IPS-20b (cell line): ENCODE data around the gene ALOXE3.
A peak's percentile ranks its signal among the peaks of the same experiment; 100 is the strongest.

Experiments
- H3K27ac ChIP-seq: one replicate; pipeline ENCODE4 v1.5.1; 2013; ENCODE audit warnings: low read length
- H3K27me3 ChIP-seq: 2 replicates; pipeline ENCODE4 v1.6.1; 2013; ENCODE audit warnings: mild to moderate bottlenecking, low read length, inconsistent platforms; ENCODE audit not compliant: insufficient read depth
- H3K36me3 ChIP-seq: 2 replicates; pipeline ENCODE4 v1.6.1; 2013; ENCODE audit warnings: low read depth, mild to moderate bottlenecking, inconsistent platforms, low read length, moderate library complexity; ENCODE audit not compliant: insufficient read depth
- H3K4me1 ChIP-seq: 2 replicates; pipeline ENCODE4 v1.6.1; 2013; ENCODE audit warnings: mild to moderate bottlenecking, control low read depth, inconsistent platforms, low read length, moderate library complexity; ENCODE audit not compliant: insufficient read depth
- H3K4me3 ChIP-seq: 2 replicates; pipeline ENCODE4 v1.5.1; 2013; ENCODE audit warnings: mild to moderate bottlenecking, low read length, inconsistent platforms
- H3K9ac ChIP-seq: 2 replicates; pipeline ENCODE4 v1.6.1; 2013; ENCODE audit warnings: low read depth, mild to moderate bottlenecking, inconsistent platforms, low read length, moderate library complexity
- H3K9me3 ChIP-seq: 2 replicates; pipeline ENCODE4 v1.6.1; 2013; ENCODE audit warnings: mild to moderate bottlenecking, low read depth, low read length, inconsistent platforms; ENCODE audit not compliant: insufficient read depth

ALOXE3 gene

GRCh38 chr17:8137645-8138373 is 19.5 kb upstream of the ALOXE3 start:
- peaks cover 20% of the 10 kb centered on the region for H3K27me3 ChIP-seq
- no peaks in the 10 kb centered on the region; the same call in 1 of the 2 replicates for H3K4me1 ChIP-seq
- no peaks in the 10 kb centered on the region for H3K9me3 ChIP-seq
- peaks cover 24% of the 10 kb centered on the region; the same call in 1 of the 2 replicates for H3K36me3 ChIP-seq
- H3K9ac ChIP-seq, result peak overlapping the region; percentile 73; the same call in 1 of the 2 replicates
- H3K4me3 ChIP-seq, result peak overlapping the region; percentile 87
- no peak overlapping the region for H3K27ac ChIP-seq

- Histone ChIP-seq H3K36me3 (no peaks in the 10 kb centered on the region), H3K4me3 (no peak overlapping the region), H3K9me3 (no peaks in the 10 kb centered on the region), H3K27me3 (peaks cover 35% of the 10 kb centered on the region), H3K27ac (no peak overlapping the region), H3K4me1 (no peaks in the 10 kb centered on the region; the same call in 1 of the 2 replicates), H3K9ac (peak overlapping the region; percentile 51; the same call in 1 of the 2 replicates)
Observed at GRCh38 chr17:8133941-8134340, 15.6 kb upstream of the ALOXE3 start.

GRCh38 chr17:8133399-8133798 is 15.1 kb upstream of the ALOXE3 start:
- H3K9me3 ChIP-seq, result no peaks in the 10 kb centered on the region
- H3K4me3 ChIP-seq, result peak overlapping the region; percentile 47; the same call in 1 of the 2 replicates
- H3K9ac ChIP-seq, result peak overlapping the region; percentile 51; the same call in 1 of the 2 replicates
- H3K27ac ChIP-seq, result no peak overlapping the region
- H3K36me3 ChIP-seq, result no peaks in the 10 kb centered on the region
- no peaks in the 10 kb centered on the region; the same call in 1 of the 2 replicates for H3K4me1 ChIP-seq
- peaks cover 40% of the 10 kb centered on the region for H3K27me3 ChIP-seq

GRCh38 chr17:8131844-8132441 is 13.6 kb upstream of the ALOXE3 start:
- H3K27me3 ChIP-seq, result peaks cover 42% of the 10 kb centered on the region
- no peaks in the 10 kb centered on the region for H3K9me3 ChIP-seq
- peaks cover 2% of the 10 kb centered on the region; the same call in 1 of the 2 replicates for H3K4me1 ChIP-seq

GRCh38 chr17:8128125-8128784 is 9.9 kb upstream of the ALOXE3 start:
- Histone ChIP-seq H3K9me3 (no peaks in the 10 kb centered on the region), H3K36me3 (no peaks in the 10 kb centered on the region), H3K9ac (no peak overlapping the region), H3K4me3 (no peak overlapping the region), H3K27me3 (peaks cover 70% of the 10 kb centered on the region), H3K27ac (no peak overlapping the region), H3K4me1 (peaks cover 7% of the 10 kb centered on the region; the same call in 1 of the 2 replicates)

More at GRCh38 chr17:8131844-8132441, 13.6 kb upstream of the ALOXE3 start:
- no peaks in the 10 kb centered on the region for H3K36me3 ChIP-seq
- H3K27ac ChIP-seq, result no peak overlapping the region
- no peak overlapping the region for H3K9ac ChIP-seq
- no peak overlapping the region for H3K4me3 ChIP-seq

GRCh38 chr17:8126491-8127066 is 8.3 kb upstream of the ALOXE3 start:
- peaks cover 86% of the 10 kb centered on the region for H3K27me3 ChIP-seq
- H3K4me1 ChIP-seq, result peaks cover 7% of the 10 kb centered on the region; the same call in 1 of the 2 replicates
- no peak overlapping the region for H3K27ac ChIP-seq
- peak overlapping the region; percentile 89 for H3K4me3 ChIP-seq
- H3K36me3 ChIP-seq, result no peaks in the 10 kb centered on the region
- no peaks in the 10 kb centered on the region for H3K9me3 ChIP-seq
- H3K9ac ChIP-seq, result no peak overlapping the region

- Histone ChIP-seq H3K36me3 (no peaks in the 10 kb centered on the region), H3K4me3 (peak overlapping the region; percentile 89), H3K9me3 (no peaks in the 10 kb centered on the region), H3K27me3 (peaks cover 88% of the 10 kb centered on the region), H3K4me1 (peaks cover 7% of the 10 kb centered on the region; the same call in 1 of the 2 replicates), H3K9ac (no peak overlapping the region), H3K27ac (no peak overlapping the region)
Observed at GRCh38 chr17:8125947-8126490, 7.7 kb upstream of the ALOXE3 start.

GRCh38 chr17:8125154-8125946 is 7.0 kb upstream of the ALOXE3 start:
- Histone ChIP-seq H3K36me3 (no peaks in the 10 kb centered on the region), H3K9me3 (no peaks in the 10 kb centered on the region), H3K4me3 (peak overlapping the region; percentile 89), H3K27ac (no peak overlapping the region), H3K4me1 (peaks cover 7% of the 10 kb centered on the region; the same call in 1 of the 2 replicates), H3K9ac (no peak overlapping the region), H3K27me3 (peaks cover 88% of the 10 kb centered on the region)

GRCh38 chr17:8124350-8125153 is 6.2 kb upstream of the ALOXE3 start:
- Histone ChIP-seq H3K4me1 (peaks cover 7% of the 10 kb centered on the region; the same call in 1 of the 2 replicates), H3K4me3 (peak overlapping the region; percentile 89), H3K9me3 (no peaks in the 10 kb centered on the region), H3K9ac (no peak overlapping the region), H3K36me3 (no peaks in the 10 kb centered on the region), H3K27ac (no peak overlapping the region), H3K27me3 (peaks cover 80% of the 10 kb centered on the region)

GRCh38 chr17:8123695-8124349 is 5.5 kb upstream of the ALOXE3 start, which contains the start of gene HES7:
TSS of gene HES7 (minus strand) at chr17:8124106. CDS start at chr17:8124084, 22 bp downstream.
- H3K4me1 ChIP-seq, result peaks cover 7% of the 10 kb centered on the region; the same call in 1 of the 2 replicates
- H3K4me3 ChIP-seq, result peak within 1 kb of the TSS; percentile 89
- H3K36me3 ChIP-seq, result no peaks in the 10 kb centered on the region
- H3K27me3 ChIP-seq, result peaks cover 73% of the 10 kb centered on the region
- H3K9me3 ChIP-seq, result no peaks in the 10 kb centered on the region
- no peak within 1 kb of the TSS for H3K9ac ChIP-seq
- no peak within 1 kb of the TSS for H3K27ac ChIP-seq
